Liver (tissue), 3 donors: Measurements from ENCODE around the gene LANCL1.

Experiments used
- GABPA ChIP-seq, 2 donors: IDR thresholded peaks in 1 of 2; conservative IDR thresholded peaks in 1 of 2; 2 replicates each; pipeline ENCODE4 v1.6.1; 2016; ENCODE audit warnings: antibody characterized with exemption in 2 of 2, mild to moderate bottlenecking in 1 of 2, moderate library complexity in 1 of 2
- MAX ChIP-seq: IDR thresholded peaks from 2 replicates; pipeline ENCODE4 v1.6.1; 2016; ENCODE audit warnings: antibody characterized with exemption
- YY1 ChIP-seq: IDR thresholded peaks from 2 replicates; pipeline ENCODE4 v1.6.1; 2016; ENCODE audit warnings: antibody characterized with exemption, mild to moderate bottlenecking
- TF ChIP-seq, protein P1 (sequence below): fragments of 150-350 bp; IDR thresholded peaks from 2 replicates; pipeline ENCODE4 v1.5.1; 2017; ENCODE audit warnings: improper control_type of control experiment, low read depth, low read length; ENCODE audit not compliant: missing input control
- TF ChIP-seq, protein P2 (sequence below): IDR thresholded peaks from 2 replicates; pipeline ENCODE4 v1.6.1; 2016; ENCODE audit warnings: antibody characterized with exemption
- TF ChIP-seq, protein P3 (sequence below): IDR thresholded peaks from 2 replicates; pipeline ENCODE4 v1.6.1; 2016; ENCODE audit warnings: antibody characterized with exemption, mild to moderate bottlenecking
- donor health status: healthy.
- donor health status: healthy.

- TF ChIP-seq, protein P1, sequence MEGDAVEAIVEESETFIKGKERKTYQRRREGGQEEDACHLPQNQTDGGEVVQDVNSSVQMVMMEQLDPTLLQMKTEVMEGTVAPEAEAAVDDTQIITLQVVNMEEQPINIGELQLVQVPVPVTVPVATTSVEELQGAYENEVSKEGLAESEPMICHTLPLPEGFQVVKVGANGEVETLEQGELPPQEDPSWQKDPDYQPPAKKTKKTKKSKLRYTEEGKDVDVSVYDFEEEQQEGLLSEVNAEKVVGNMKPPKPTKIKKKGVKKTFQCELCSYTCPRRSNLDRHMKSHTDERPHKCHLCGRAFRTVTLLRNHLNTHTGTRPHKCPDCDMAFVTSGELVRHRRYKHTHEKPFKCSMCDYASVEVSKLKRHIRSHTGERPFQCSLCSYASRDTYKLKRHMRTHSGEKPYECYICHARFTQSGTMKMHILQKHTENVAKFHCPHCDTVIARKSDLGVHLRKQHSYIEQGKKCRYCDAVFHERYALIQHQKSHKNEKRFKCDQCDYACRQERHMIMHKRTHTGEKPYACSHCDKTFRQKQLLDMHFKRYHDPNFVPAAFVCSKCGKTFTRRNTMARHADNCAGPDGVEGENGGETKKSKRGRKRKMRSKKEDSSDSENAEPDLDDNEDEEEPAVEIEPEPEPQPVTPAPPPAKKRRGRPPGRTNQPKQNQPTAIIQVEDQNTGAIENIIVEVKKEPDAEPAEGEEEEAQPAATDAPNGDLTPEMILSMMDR = no peak
- no peak for TF ChIP-seq GABPA (IDR thresholded peaks at IDR 0.05 in 1 of 2, conservative IDR thresholded peaks at IDR 0.05 in 1 of 2)
- TF ChIP-seq, protein P2, sequence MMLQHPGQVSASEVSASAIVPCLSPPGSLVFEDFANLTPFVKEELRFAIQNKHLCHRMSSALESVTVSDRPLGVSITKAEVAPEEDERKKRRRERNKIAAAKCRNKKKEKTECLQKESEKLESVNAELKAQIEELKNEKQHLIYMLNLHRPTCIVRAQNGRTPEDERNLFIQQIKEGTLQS = no peak
- TF ChIP-seq, protein P3, sequence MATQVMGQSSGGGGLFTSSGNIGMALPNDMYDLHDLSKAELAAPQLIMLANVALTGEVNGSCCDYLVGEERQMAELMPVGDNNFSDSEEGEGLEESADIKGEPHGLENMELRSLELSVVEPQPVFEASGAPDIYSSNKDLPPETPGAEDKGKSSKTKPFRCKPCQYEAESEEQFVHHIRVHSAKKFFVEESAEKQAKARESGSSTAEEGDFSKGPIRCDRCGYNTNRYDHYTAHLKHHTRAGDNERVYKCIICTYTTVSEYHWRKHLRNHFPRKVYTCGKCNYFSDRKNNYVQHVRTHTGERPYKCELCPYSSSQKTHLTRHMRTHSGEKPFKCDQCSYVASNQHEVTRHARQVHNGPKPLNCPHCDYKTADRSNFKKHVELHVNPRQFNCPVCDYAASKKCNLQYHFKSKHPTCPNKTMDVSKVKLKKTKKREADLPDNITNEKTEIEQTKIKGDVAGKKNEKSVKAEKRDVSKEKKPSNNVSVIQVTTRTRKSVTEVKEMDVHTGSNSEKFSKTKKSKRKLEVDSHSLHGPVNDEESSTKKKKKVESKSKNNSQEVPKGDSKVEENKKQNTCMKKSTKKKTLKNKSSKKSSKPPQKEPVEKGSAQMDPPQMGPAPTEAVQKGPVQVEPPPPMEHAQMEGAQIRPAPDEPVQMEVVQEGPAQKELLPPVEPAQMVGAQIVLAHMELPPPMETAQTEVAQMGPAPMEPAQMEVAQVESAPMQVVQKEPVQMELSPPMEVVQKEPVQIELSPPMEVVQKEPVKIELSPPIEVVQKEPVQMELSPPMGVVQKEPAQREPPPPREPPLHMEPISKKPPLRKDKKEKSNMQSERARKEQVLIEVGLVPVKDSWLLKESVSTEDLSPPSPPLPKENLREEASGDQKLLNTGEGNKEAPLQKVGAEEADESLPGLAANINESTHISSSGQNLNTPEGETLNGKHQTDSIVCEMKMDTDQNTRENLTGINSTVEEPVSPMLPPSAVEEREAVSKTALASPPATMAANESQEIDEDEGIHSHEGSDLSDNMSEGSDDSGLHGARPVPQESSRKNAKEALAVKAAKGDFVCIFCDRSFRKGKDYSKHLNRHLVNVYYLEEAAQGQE = no peak
- no peak for TF ChIP-seq YY1
- no peak for TF ChIP-seq MAX
These were observed 15.2 kb downstream of the LANCL1 start for GRCh38 chr2:210461401-210461800.
